CD14-positive monocyte (primary cell): ENCODE results near the gene KAZN. TPM values are rescaled to one million over a fixed set of nuclear protein-coding genes. Genes with fewer than 3 reads are reported as not detected.
A peak's percentile ranks its signal among the peaks of the same experiment; 100 is the strongest.
"Not testable (repeated sequence)": the region's sequence is repeated elsewhere in the genome, so short reads cannot be mapped to it uniquely, and the experiment has no call there.

Experiments
- DNase-seq, 3 donors: peaks; one replicate each; pipeline ENCODE4 v3.0.0-alpha.2; 2011 to 2022
- H2AFZ ChIP-seq: 2 replicates; pipeline ENCODE4 v1.6.0; 2012; ENCODE audit warnings: mild to moderate bottlenecking, low read depth, low read length, inconsistent platforms; ENCODE audit not compliant: insufficient read depth, poor library complexity, severe bottlenecking
- H3K27ac ChIP-seq, 2 donors: 1 replicate in 1 of 2; 2 replicates in 1 of 2; pipeline ENCODE4 v1.5.1; 2012 to 2013; ENCODE audit warnings: low read length in 2 of 2, control low read depth in 1 of 2, inconsistent platforms in 1 of 2, low read depth in 1 of 2, mild to moderate bottlenecking in 1 of 2
- H3K27me3 ChIP-seq, 2 donors: one replicate each; pipeline versions ENCODE4 v1.6.0 to v1.6.1; 2011 to 2013; ENCODE audit warnings: low read length in 2 of 2; ENCODE audit not compliant: control insufficient read depth in 2 of 2, insufficient read depth in 2 of 2
- H3K36me3 ChIP-seq, 2 donors: replicated peaks in 1 of 2; 1 replicate in 1 of 2; 2 replicates in 1 of 2; pipeline versions ENCODE4 v1.5.1 to v1.6.1; 2012 to 2013; ENCODE audit warnings: low read length in 2 of 2, control low read depth in 1 of 2, inconsistent platforms in 1 of 2, mild to moderate bottlenecking in 1 of 2; ENCODE audit not compliant: insufficient read depth in 2 of 2, control insufficient read depth in 1 of 2
- H3K4me1 ChIP-seq, 2 donors: 1 replicate in 1 of 2; 2 replicates in 1 of 2; pipeline versions ENCODE4 v1.5.1 to v1.6.1; 2012 to 2013; ENCODE audit warnings: low read length in 2 of 2, control low read depth in 1 of 2, inconsistent platforms in 1 of 2, mild to moderate bottlenecking in 1 of 2, moderate library complexity in 1 of 2; ENCODE audit not compliant: insufficient read depth in 2 of 2, control insufficient read depth in 1 of 2
- H3K4me2 ChIP-seq: replicated peaks from 2 replicates; pipeline ENCODE3; 2012; ENCODE audit warnings: low read length, moderate library complexity, mild to moderate bottlenecking; ENCODE audit not compliant: poor library complexity, severe bottlenecking; ENCODE audit errors: extremely low read depth
- H3K4me3 ChIP-seq, 3 experiments: fragments of 200-600 bp in 1 of 3; sonication (generic) in 1 of 3; replicated peaks in 1 of 3; 1 replicate in 2 of 3; 2 replicates in 1 of 3; pipeline ENCODE4 v1.5.1; 2011 to 2013; ENCODE audit warnings: low read length in 3 of 3, mild to moderate bottlenecking in 3 of 3, control low read depth in 2 of 3, low read depth in 2 of 3, inconsistent platforms in 1 of 3, moderate library complexity in 1 of 3
- H3K79me2 ChIP-seq: 2 replicates; pipeline ENCODE4 v1.6.0; 2012; ENCODE audit warnings: mild to moderate bottlenecking, control low read depth, inconsistent platforms, low read length, moderate library complexity; ENCODE audit not compliant: insufficient read depth
- H3K9ac ChIP-seq: 2 replicates; pipeline ENCODE4 v1.6.0; 2017; ENCODE audit warnings: low read length, mild to moderate bottlenecking; ENCODE audit not compliant: insufficient read depth, poor library complexity, severe bottlenecking
- H3K9me3 ChIP-seq, 2 donors: replicated peaks in 1 of 2; 1 replicate in 1 of 2; 2 replicates in 1 of 2; pipeline versions ENCODE4 v1.5.1 to v1.6.1; 2012 to 2013; ENCODE audit warnings: low read length in 2 of 2, control low read depth in 1 of 2; ENCODE audit not compliant: control insufficient read depth in 1 of 2, insufficient read depth in 1 of 2
- H4K20me1 ChIP-seq: 2 replicates; pipeline ENCODE4 v1.6.0; 2012; ENCODE audit warnings: mild to moderate bottlenecking, low read length, control low read depth, moderate library complexity; ENCODE audit not compliant: insufficient read depth
- H3K27ac Mint-ChIP-seq, 7 donors: one replicate each; pipeline ENCODE4 v1.8.0; 2020; ENCODE audit warnings: mild to moderate bottlenecking in 7 of 7, mixed read lengths in 7 of 7, moderate library complexity in 6 of 7, inconsistent platforms in 2 of 7
- H3K27me3 Mint-ChIP-seq, 3 donors: one replicate each; pipeline ENCODE4 v1.8.0; 2021 to 2022; ENCODE audit warnings: low read depth in 3 of 3, mild to moderate bottlenecking in 3 of 3, mixed read lengths in 3 of 3, moderate library complexity in 3 of 3, inconsistent platforms in 1 of 3
- H3K36me3 Mint-ChIP-seq, 2 donors: one replicate each; pipeline ENCODE4 v1.8.0; 2020; ENCODE audit warnings: mixed read lengths in 2 of 2, inconsistent platforms in 1 of 2, mild to moderate bottlenecking in 1 of 2
- H3K4me1 Mint-ChIP-seq: one replicate; pipeline ENCODE4 v1.8.0; 2020; ENCODE audit warnings: mild to moderate bottlenecking, mixed read lengths
- H3K4me3 Mint-ChIP-seq, 2 donors: one replicate each; pipeline ENCODE4 v1.8.0; 2020; ENCODE audit warnings: mild to moderate bottlenecking in 2 of 2, mixed read lengths in 2 of 2, moderate library complexity in 1 of 2
- H3K9me3 Mint-ChIP-seq, 7 donors: one replicate each; pipeline ENCODE4 v1.8.0; 2020 to 2022; ENCODE audit warnings: mixed read lengths in 7 of 7, mild to moderate bottlenecking in 6 of 7, moderate library complexity in 6 of 7, inconsistent platforms in 2 of 7
- CTCF ChIP-seq: fragments of 200-600 bp; IDR thresholded peaks from one replicate; pipeline ENCODE4 v1.8.0; 2022; ENCODE audit warnings: antibody characterized with exemption, mild to moderate bottlenecking
- WGBS: methylation state at CpG from one replicate; pipeline ENCODE4 v1.1.5; 2013; ENCODE audit warnings: missing lambda C conversion rate; ENCODE audit not compliant: insufficient coverage; 5-methylcytosine and 5-hydroxymethylcytosine counted together
- intact Hi-C, 2 donors: fragments of 100-400 bp; cut with micrococcal nuclease; formaldehyde crosslinking; loops; one replicate each; pipeline versions ENCODE4 v1.15.0 to v1.15.1; 2023
- polyA plus RNA-seq, 3 donors: library from polyadenylated mRNA; depleted of rRNA in 1 of 3; unstranded in 2 of 3; stranded (reverse) in 1 of 3; fragments of 300-500 nt in 2 of 3; fragments of >200 nt in 1 of 3; fragmentation: Illumina TruSeq in 2 of 3; gene quantifications; 1 replicate in 2 of 3; 2 replicates in 1 of 3; pipeline ENCODE4 v1.2.3, GENCODE V29; 2012 to 2021

The KAZN gene
- polyA plus RNA-seq, 3 donors: not detected

DNA sequence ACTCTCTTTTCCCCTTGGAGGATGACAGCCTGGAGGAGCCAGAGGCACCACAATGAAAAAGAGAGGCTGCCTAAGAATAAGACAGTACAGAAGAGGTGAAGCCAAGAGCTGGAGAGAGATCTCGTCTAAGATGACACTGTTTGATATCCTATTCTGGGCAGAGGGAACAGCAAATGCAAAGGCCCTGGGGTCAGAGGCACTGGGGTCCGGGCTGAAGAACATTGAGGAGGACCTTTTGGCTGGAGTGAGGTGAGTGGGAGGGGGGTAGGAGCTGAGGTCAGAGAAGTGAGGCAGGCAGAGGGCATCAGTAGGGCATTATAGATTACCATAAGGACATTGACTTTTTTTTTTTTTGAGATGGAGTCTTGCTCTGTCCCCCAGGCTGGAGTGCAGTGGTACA is 535.8 kb downstream of the KAZN start:
- Histone ChIP-seq H3K27ac (no peak overlapping the region), H3K9ac (no peak overlapping the region), H3K4me2 (no peak overlapping the region), H3K36me3 (no peaks in the 10 kb centered on the region), H3K9me3 (peaks cover 0 to 4% of the 10 kb centered on the region in 2 donors), H2AFZ (no peak overlapping the region), H3K79me2 (no peaks in the 10 kb centered on the region), H3K4me3 (no peak overlapping the region), H4K20me1 (no peaks in the 10 kb centered on the region), H3K27me3 (no peaks in the 10 kb centered on the region), H3K4me1 (peaks cover 0 to 14% of the 10 kb centered on the region in 2 donors)
- peaks cover 6 to 25% (median 12%) of the 10 kb centered on the region in 3 donors for H3K27me3 Mint-ChIP-seq
- no peak overlapping the region for H3K27ac Mint-ChIP-seq
- peaks cover 2 to 9% (median 8%) of the 10 kb centered on the region in 7 donors for H3K9me3 Mint-ChIP-seq
- no peak for TF ChIP-seq CTCF
- intact Hi-C loops: no loop called here
- H3K36me3 Mint-ChIP-seq: no peaks in the 10 kb centered on the region
- peaks cover 17% of the 10 kb centered on the region for H3K4me1 Mint-ChIP-seq
- no peak overlapping the region for H3K4me3 Mint-ChIP-seq
- WGBS: 100% methylated on average over 2 of the region's 2 CpGs
- no peak for DNase-seq

DNA sequence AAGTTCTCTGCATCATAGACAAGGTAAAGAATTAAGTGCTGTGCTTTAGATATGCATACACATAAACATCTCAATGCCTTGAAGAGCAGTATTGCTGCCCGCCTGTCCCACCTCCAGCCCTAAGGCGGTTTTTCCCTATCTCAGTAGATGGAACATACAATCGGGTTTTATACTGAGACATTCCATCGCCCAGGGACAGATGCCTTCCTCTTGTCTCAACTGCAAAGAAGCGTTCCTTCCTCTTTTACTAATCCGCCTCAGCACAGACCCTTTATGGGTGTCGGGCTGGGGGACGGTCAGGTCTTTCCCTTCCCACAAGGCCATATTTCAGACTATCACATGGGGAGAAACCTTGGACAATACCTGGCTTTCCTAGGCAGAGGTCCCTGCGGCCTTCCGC is 537.1 kb downstream of the KAZN start:
- H3K9ac ChIP-seq, intact Hi-C loops, H3K27me3 ChIP-seq, H3K79me2 ChIP-seq, H4K20me1 ChIP-seq, H3K36me3 Mint-ChIP-seq, H3K9me3 Mint-ChIP-seq, H3K27ac ChIP-seq, H3K4me2 ChIP-seq, H3K4me3 Mint-ChIP-seq, H2AFZ ChIP-seq, H3K36me3 ChIP-seq, H3K4me3 ChIP-seq, H3K9me3 ChIP-seq: not testable (repeated sequence)
- Mint-ChIP-seq H3K4me1 (peaks cover 17% of the 10 kb centered on the region), H3K27me3 (peaks cover 10 to 25% (median 12%) of the 10 kb centered on the region in 3 donors), H3K27ac (peak overlapping the region in 2 of 7 donors; percentile 38 to 78)
- H3K4me1 ChIP-seq: peaks cover 0 to 14% of the 10 kb centered on the region in 2 donors
- 14% methylated on average over 2 of the region's 10 CpGs for WGBS
- peak in 2 of 3 donors; percentile 19 to 35 for DNase-seq
